Measurements from ENCODE around the gene AS3MT. TPM values are rescaled to one million over a fixed set of nuclear protein-coding genes. Genes with fewer than 3 reads are reported as not detected.
A peak's percentile ranks its signal among the peaks of the same experiment; 100 is the strongest.

The AS3MT gene
- total RNA-seq, 1 donor from 2014 or later = 2.5 TPM

GRCh38 chr10:102831322-102832071 lies 37.8 kb upstream of the AS3MT start:
- intact Hi-C loops (cut with DNase I) = loop anchor here (10.0 kb wide), 1 partner anchor 73 kb away; no protein-coding TSS in a partner anchor
- TF ChIP-seq CTCF (IDR thresholded peaks at IDR 0.05) = no peak
- Histone ChIP-seq H3K27me3 (no peaks in the 10 kb centered on the region), H3K9me3 (no peaks in the 10 kb centered on the region), H3K27ac (no peak overlapping the region), H3K4me1 (no peaks in the 10 kb centered on the region), H3K36me3 (no peaks in the 10 kb centered on the region), H3K4me3 (no peak overlapping the region)
- DNase-seq (no peak), ATAC-seq (no peak)

- Histone ChIP-seq H3K4me3 (no peak overlapping the region), H3K4me1 (no peaks in the 10 kb centered on the region), H3K9me3 (no peaks in the 10 kb centered on the region), H3K27ac (no peak overlapping the region), H3K27me3 (no peaks in the 10 kb centered on the region), H3K36me3 (no peaks in the 10 kb centered on the region)
- ATAC-seq = no peak
- no peak for TF ChIP-seq CTCF (IDR thresholded peaks at IDR 0.05)
- intact Hi-C loops (cut with DNase I) = loop anchor here (10.0 kb wide), 1 partner anchor 73 kb away; no protein-coding TSS in a partner anchor
- no peak for DNase-seq
Observed at GRCh38 chr10:102832248-102832647, 37.0 kb upstream of the AS3MT start.

GRCh38 chr10:102832987-102833386 lies 36.3 kb upstream of the AS3MT start:
- TF ChIP-seq CTCF (IDR thresholded peaks at IDR 0.05) = no peak
- Histone ChIP-seq H3K27me3 (no peaks in the 10 kb centered on the region), H3K4me1 (no peaks in the 10 kb centered on the region), H3K27ac (no peak overlapping the region), H3K4me3 (no peak overlapping the region), H3K9me3 (no peaks in the 10 kb centered on the region), H3K36me3 (no peaks in the 10 kb centered on the region)
- ATAC-seq = no peak
- intact Hi-C loops (cut with DNase I) = loop anchor here (10.0 kb wide), 1 partner anchor 72 kb away; no protein-coding TSS in a partner anchor
- DNase-seq = no peak

- H3K4me3 ChIP-seq = no peak overlapping the region
- no peaks in the 10 kb centered on the region for H3K4me1 ChIP-seq
- no peaks in the 10 kb centered on the region for H3K36me3 ChIP-seq
- H3K27me3 ChIP-seq = no peaks in the 10 kb centered on the region
- intact Hi-C loops (cut with DNase I) = loop anchor here (10.0 kb wide), 1 partner anchor 71 kb away; no protein-coding TSS in a partner anchor
- ATAC-seq (no peak), DNase-seq (no peak)
- no peak for TF ChIP-seq CTCF (IDR thresholded peaks at IDR 0.05)
- peaks cover 5% of the 10 kb centered on the region for H3K9me3 ChIP-seq
- H3K27ac ChIP-seq = no peak overlapping the region
Observed at GRCh38 chr10:102834143-102834542, 35.1 kb upstream of the AS3MT start.

GRCh38 chr10:102835007-102835482 lies 34.2 kb upstream of the AS3MT start:
- H3K27me3 ChIP-seq = no peaks in the 10 kb centered on the region
- H3K9me3 ChIP-seq = peaks cover 5% of the 10 kb centered on the region
- no peak overlapping the region for H3K4me3 ChIP-seq
- intact Hi-C loops (cut with DNase I) = loop anchor here (10.0 kb wide), 1 partner anchor 70 kb away; no protein-coding TSS in a partner anchor
- DNase-seq (peak; percentile 76), ATAC-seq (peak; percentile 95)
- H3K4me1 ChIP-seq = no peaks in the 10 kb centered on the region
- H3K27ac ChIP-seq = no peak overlapping the region
- peak; percentile 91 for TF ChIP-seq CTCF (IDR thresholded peaks at IDR 0.05)
- H3K36me3 ChIP-seq = no peaks in the 10 kb centered on the region
